ENCODE results near the gene BCL10.

Gene BCL10

GRCh38 chr1:85220756-85221201 lies 55.7 kb downstream of the BCL10 start:
- TF ChIP-seq ZBTB7A (IDR thresholded peaks at IDR 0.05; ENCODE audit: low read depth) (no peak), CEBPB (IDR thresholded peaks at IDR 0.05) (no peak), TCF12 (IDR thresholded peaks at IDR 0.05; ENCODE audit: low read depth) (no peak), MAX (IDR thresholded peaks at IDR 0.05) (no peak), RAD21 (IDR thresholded peaks at IDR 0.05; ENCODE audit: low read depth) (no peak), YY1 (IDR thresholded peaks at IDR 0.05; ENCODE audit: low read depth) (no peak), USF1 (IDR thresholded peaks at IDR 0.05) (no peak), TAF1 (IDR thresholded peaks at IDR 0.05; ENCODE audit: low read depth) (no peak), NFIC (IDR thresholded peaks at IDR 0.05) (no peak), CREB1 (IDR thresholded peaks at IDR 0.05; ENCODE audit: low read depth) (no peak), EP300 (IDR thresholded peaks at IDR 0.05; ENCODE audit: borderline replicate concordance) (no peak), TEAD4 (IDR thresholded peaks at IDR 0.05) (no peak), REST (IDR thresholded peaks at IDR 0.05; ENCODE audit: low read depth) (no peak)

- no peak for TF ChIP-seq REST (IDR thresholded peaks at IDR 0.05; ENCODE audit: low read depth)
- no peak for TF ChIP-seq TAF1 (IDR thresholded peaks at IDR 0.05; ENCODE audit: low read depth)
- TF ChIP-seq MAX (IDR thresholded peaks at IDR 0.05) = no peak
- TF ChIP-seq TCF12 (IDR thresholded peaks at IDR 0.05; ENCODE audit: low read depth) = no peak
- TF ChIP-seq EP300 (IDR thresholded peaks at IDR 0.05; ENCODE audit: borderline replicate concordance) = no peak
- no peak for TF ChIP-seq NFIC (IDR thresholded peaks at IDR 0.05)
- no peak for TF ChIP-seq ZBTB7A (IDR thresholded peaks at IDR 0.05; ENCODE audit: low read depth)
- TF ChIP-seq TEAD4 (IDR thresholded peaks at IDR 0.05) = no peak
- TF ChIP-seq RAD21 (IDR thresholded peaks at IDR 0.05; ENCODE audit: low read depth) = no peak
- TF ChIP-seq CEBPB (IDR thresholded peaks at IDR 0.05) = no peak
- no peak for TF ChIP-seq USF1 (IDR thresholded peaks at IDR 0.05)
Measured at GRCh38 chr1:85219853-85220610, 56.4 kb downstream of the BCL10 start.

GRCh38 chr1:85216697-85217096 lies 59.7 kb downstream of the BCL10 start:
- TF ChIP-seq CEBPB (IDR thresholded peaks at IDR 0.05) = no peak
- TF ChIP-seq CREB1 (IDR thresholded peaks at IDR 0.05; ENCODE audit: low read depth) = no peak
- no peak for TF ChIP-seq RAD21 (IDR thresholded peaks at IDR 0.05; ENCODE audit: low read depth)
- no peak for TF ChIP-seq REST (IDR thresholded peaks at IDR 0.05; ENCODE audit: low read depth)
- no peak for TF ChIP-seq YY1 (IDR thresholded peaks at IDR 0.05; ENCODE audit: low read depth)
- TF ChIP-seq NFIC (IDR thresholded peaks at IDR 0.05) = no peak
- TF ChIP-seq FOXM1 (IDR thresholded peaks at IDR 0.05; ENCODE audit: borderline replicate concordance, low read depth) = no peak
- TF ChIP-seq TEAD4 (IDR thresholded peaks at IDR 0.05) = no peak
- no peak for TF ChIP-seq USF1 (IDR thresholded peaks at IDR 0.05)
- no peak for TF ChIP-seq EP300 (IDR thresholded peaks at IDR 0.05; ENCODE audit: borderline replicate concordance)
- TF ChIP-seq TCF12 (IDR thresholded peaks at IDR 0.05; ENCODE audit: low read depth) = no peak
